ENCODE results near the gene ASB13.

DNA sequence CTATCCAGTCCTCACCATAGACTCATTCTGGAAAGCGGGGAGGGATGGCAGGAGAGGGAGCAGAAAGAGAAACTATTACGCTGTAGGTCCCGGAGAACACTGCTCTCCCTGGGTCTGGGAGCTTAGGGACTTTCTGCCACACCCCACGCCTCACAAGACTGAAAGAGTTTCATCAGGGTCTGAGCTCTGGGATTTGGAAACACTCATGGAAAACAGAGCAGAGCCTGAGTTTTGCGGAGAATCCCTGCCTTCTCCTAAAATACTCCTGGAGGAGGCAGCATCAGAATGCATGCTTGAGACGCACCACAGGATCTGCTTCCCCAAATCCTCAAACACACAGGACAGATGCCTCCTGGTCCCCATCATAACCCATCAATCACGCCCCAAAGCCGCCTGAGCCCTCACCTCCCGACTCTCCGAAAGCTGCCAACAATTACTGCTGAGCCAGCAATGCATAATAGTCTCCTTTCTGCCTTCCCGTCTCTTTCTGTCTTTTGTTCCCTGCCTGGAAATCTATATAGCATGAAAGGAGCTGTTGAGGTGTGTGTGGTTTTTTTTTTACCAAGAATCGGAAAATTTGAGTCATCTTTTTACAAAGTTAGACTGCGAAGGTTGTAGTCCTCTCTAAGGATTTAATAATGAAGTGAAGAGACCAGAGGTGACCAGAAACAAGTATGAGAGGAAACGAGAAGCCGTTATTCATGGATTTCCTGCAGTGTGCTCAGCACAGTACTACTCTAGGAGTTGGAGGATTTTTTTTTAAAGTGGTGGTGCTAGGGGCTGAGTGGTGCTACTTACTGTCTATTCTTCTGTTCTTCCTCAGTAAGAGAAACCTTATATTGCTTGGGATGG, 37.7 kb downstream of the ASB13 start:
- TF ChIP-seq TAF1 (IDR thresholded peaks at IDR 0.05; ENCODE audit: low read depth, low read length) (no peak), POLR2A (IDR thresholded peaks at IDR 0.05; ENCODE audit: low read depth, low read length) (no peak), POLR2AphosphoS5 (IDR thresholded peaks at IDR 0.05; ENCODE audit: low read depth, low read length) (no peak), PAX5 (IDR thresholded peaks at IDR 0.05; ENCODE audit: insufficient read depth, low read length, severe bottlenecking) (no peak)

All from GM12891 (cell line).